Measurements from ENCODE around the gene GPR12.

The GPR12 gene

DNA sequence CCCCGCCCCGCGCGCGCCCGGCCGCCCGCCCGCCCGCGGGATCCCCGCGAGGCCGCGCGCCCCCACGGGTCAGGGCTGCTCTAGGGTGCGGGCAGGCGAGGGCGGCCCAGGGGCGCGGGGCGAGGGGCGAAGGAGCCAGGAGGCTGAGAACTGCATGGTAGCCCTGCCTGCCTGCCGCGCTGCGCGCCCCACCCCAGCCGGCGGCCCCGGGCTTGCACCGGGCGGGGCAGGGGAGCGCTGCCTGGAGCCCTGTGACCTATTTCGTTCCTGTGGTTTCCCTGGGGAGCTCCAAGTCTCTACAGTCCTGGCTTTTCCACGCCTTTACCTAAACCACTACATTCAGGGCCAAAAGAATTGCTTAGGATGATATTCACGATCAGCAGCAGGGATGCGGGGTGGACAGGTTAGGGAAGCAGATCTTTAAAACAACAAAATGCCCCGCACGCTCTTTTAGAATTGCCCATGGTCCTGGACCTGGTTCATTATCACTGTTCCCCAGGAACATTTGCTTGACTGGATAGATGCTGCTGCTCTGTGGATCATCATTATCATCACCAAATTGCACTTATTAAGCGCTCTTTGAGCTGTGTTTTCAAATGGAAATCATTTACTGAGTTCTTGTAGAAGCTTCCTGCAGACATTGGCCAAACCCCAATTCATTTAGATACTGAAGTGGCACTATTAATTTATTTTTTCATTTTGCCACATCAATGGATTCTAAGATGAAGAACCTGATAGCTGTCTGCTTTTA is 421 bp upstream of the GPR12 start:
- DNase-seq (ENCODE audit: low spot score), result no peak
- no peak overlapping the region for H3K27ac Mint-ChIP-seq
- no peaks in the 10 kb centered on the region for H3K4me1 Mint-ChIP-seq (ENCODE audit: low read depth)
- H3K4me3 Mint-ChIP-seq, result no peak overlapping the region
- H3K36me3 Mint-ChIP-seq (ENCODE audit: low read depth), result no peaks in the 10 kb centered on the region
- no peaks in the 10 kb centered on the region for H3K9me3 Mint-ChIP-seq
- H3K27me3 Mint-ChIP-seq (ENCODE audit: low read depth), result peaks cover 59% of the 10 kb centered on the region

DNA sequence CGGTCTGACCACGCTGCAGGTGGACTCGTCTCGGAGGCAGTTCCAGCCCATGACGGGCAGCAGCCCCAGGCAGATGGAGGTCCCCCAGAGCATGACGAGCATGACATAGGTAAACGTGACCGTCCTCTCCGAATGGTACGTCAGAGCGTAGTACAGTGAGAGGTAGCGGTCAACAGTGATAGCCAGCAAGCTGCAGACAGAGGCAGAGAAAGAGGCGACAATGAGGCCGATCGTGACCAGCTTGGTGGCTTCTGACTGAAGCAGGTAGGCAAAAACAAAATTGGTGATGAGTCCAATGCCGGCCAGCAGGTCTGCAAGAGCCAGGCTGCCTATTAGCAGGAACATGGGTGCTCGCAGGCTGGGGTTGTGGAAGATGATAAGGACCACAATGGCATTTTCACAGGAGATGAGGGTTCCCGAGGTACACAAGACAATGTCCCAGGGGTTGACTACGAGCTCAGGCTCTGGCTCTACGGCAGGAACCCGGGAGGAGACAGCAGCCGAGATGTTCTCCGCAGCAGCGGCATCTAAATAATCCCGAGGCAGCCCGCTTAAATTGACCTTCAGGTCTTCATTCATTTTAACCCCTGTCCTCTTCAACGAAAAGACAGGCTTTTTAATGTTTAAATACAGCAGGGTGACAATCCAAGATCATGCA is 1.2 kb downstream of the GPR12 start:
- Mint-ChIP-seq H3K9me3 (no peaks in the 10 kb centered on the region), H3K27ac (no peak overlapping the region), H3K4me1 (ENCODE audit: low read depth) (no peaks in the 10 kb centered on the region), H3K4me3 (no peak overlapping the region), H3K36me3 (ENCODE audit: low read depth) (no peaks in the 10 kb centered on the region), H3K27me3 (ENCODE audit: low read depth) (peaks cover 60% of the 10 kb centered on the region)
- no peak for DNase-seq (ENCODE audit: low spot score)

DNA sequence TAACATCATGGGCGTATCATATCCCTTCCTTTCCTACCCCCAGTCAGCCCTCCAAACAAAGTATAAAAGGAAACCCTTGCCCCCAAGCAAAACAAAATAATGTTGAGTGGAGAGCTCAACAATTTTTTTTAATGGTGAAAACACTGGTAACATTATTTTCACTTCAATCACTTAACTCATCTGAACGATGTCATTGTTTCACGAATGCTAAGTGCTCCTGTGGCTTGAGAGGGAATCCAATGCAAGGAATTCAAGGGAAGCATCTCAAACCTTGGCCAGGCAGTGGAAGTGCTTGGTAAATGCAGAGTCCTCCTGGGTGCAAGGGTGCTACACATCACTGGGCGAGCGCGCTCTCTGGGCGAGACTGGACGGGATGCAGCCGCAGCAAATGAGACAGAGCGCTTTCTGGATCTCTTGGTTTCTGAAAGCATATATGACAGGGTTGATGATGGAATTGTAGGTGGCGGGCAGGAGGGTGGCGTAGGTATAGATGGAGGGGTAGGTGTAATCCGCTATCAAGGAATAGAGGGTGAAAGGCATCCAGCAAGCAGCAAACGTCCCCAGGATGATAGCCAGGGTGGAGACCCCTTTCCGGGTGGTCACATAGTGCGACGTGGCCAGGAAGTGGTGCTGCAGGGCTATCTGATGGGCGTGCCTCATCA is 2.0 kb downstream of the GPR12 start:
- H3K36me3 Mint-ChIP-seq (ENCODE audit: low read depth), result no peaks in the 10 kb centered on the region
- peaks cover 53% of the 10 kb centered on the region for H3K27me3 Mint-ChIP-seq (ENCODE audit: low read depth)
- no peak overlapping the region for H3K27ac Mint-ChIP-seq
- no peaks in the 10 kb centered on the region for H3K4me1 Mint-ChIP-seq (ENCODE audit: low read depth)
- H3K4me3 Mint-ChIP-seq, result no peak overlapping the region
- DNase-seq (ENCODE audit: low spot score), result no peak
- H3K9me3 Mint-ChIP-seq, result no peaks in the 10 kb centered on the region

DNA sequence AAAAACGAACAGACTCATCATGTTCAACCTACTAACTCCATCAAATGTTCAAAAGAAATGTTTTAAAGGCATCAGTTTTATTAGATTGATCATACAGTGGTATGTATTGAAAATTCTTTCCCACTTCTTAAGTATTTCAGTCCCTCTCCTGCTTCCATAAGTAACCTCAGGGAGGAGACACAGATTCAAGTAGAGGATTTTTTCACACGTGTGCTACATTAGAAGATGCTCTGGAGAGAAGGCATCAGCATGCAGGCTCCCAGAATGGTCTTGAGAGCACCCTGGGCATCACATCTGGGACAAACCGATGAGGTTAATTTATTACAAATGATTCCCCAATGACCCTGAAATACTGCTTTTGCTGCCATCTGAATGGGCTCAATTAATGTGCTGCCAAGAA is 3.6 kb downstream of the GPR12 start:
- Mint-ChIP-seq H3K27me3 (ENCODE audit: low read depth) (peaks cover 42% of the 10 kb centered on the region), H3K4me3 (no peak overlapping the region), H3K27ac (no peak overlapping the region), H3K36me3 (ENCODE audit: low read depth) (no peaks in the 10 kb centered on the region), H3K9me3 (no peaks in the 10 kb centered on the region), H3K4me1 (ENCODE audit: low read depth) (no peaks in the 10 kb centered on the region)
- no peak for DNase-seq (ENCODE audit: low spot score)

DNA sequence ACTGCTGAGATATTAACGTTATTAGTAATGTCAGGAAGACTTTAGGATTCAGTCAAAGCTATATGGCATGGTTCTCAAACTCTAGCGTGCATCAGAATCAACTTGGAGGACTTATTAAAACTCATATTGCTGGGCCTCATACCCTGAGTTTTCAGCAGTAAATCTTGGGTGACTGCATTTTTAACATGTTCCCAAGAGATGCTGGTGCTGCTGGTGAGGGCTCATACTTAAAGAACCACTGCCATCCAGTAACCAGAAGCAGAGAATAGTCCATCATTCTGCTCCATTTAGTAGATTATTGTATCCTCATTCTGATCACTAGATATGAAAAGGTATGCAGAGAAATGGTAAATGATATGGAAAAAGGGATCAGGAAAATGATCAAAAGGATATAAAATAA is 7.9 kb downstream of the GPR12 start:
- H3K4me1 Mint-ChIP-seq (ENCODE audit: low read depth), result no peaks in the 10 kb centered on the region

DNA sequence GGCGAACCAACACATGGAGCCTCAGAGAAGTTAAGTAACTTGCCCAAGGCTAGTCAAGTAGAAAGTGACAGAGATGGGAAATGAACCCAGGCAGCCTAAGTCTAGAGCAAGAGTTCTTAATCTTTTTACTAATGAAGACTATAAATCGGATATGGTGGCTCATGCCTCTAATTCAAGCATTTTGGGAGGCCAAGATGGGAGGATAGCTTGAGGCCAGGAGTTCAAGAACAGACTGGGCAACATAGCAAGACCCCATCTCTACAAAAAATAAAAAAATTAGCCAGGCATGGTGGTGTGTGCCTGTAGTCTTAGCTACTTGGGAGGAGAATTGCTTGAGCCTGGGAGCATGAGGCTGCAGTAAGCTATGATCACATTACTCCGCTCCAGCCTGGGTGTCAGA is 10.7 kb downstream of the GPR12 start:
- H3K27me3 Mint-ChIP-seq (ENCODE audit: low read depth), result peaks cover 17% of the 10 kb centered on the region
- H3K36me3 Mint-ChIP-seq (ENCODE audit: low read depth), result no peaks in the 10 kb centered on the region
- no peaks in the 10 kb centered on the region for H3K4me1 Mint-ChIP-seq (ENCODE audit: low read depth)
- H3K9me3 Mint-ChIP-seq, result no peaks in the 10 kb centered on the region
- H3K27ac Mint-ChIP-seq, result no peak overlapping the region
- DNase-seq (ENCODE audit: low spot score), result no peak
- no peak overlapping the region for H3K4me3 Mint-ChIP-seq

More for the DNA sequence above, 7.9 kb downstream of the GPR12 start:
- Mint-ChIP-seq H3K27ac (no peak overlapping the region), H3K9me3 (no peaks in the 10 kb centered on the region), H3K4me3 (no peak overlapping the region), H3K27me3 (ENCODE audit: low read depth) (peaks cover 14% of the 10 kb centered on the region), H3K36me3 (ENCODE audit: low read depth) (no peaks in the 10 kb centered on the region)
- DNase-seq (ENCODE audit: low spot score), result no peak

DNA sequence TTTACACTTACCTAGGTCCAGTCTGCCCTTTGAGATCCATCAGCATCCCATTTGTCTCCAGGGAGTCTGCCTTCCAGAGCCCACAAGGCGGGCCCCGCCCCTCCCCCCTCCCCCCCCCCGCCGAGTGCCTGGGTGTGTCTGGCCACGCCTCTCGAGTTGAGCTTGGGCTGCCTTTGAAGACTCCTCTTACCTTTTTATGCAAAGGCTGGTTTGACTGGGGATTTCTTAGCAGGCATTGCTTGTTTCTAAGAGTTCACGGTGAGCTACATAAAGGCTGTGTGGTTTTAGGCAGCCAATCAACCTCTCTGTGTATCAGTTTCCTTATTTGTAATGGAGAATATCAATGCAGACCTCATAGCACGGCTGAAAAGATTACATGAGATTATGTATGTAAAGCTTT is 11.3 kb downstream of the GPR12 start:
- DNase-seq (ENCODE audit: low spot score), result no peak
- no peaks in the 10 kb centered on the region for H3K9me3 Mint-ChIP-seq
- H3K36me3 Mint-ChIP-seq (ENCODE audit: low read depth), result no peaks in the 10 kb centered on the region
- H3K4me1 Mint-ChIP-seq (ENCODE audit: low read depth), result no peaks in the 10 kb centered on the region
- H3K27ac Mint-ChIP-seq, result no peak overlapping the region
- H3K4me3 Mint-ChIP-seq, result no peak overlapping the region
- H3K27me3 Mint-ChIP-seq (ENCODE audit: low read depth), result peaks cover 20% of the 10 kb centered on the region

DNA sequence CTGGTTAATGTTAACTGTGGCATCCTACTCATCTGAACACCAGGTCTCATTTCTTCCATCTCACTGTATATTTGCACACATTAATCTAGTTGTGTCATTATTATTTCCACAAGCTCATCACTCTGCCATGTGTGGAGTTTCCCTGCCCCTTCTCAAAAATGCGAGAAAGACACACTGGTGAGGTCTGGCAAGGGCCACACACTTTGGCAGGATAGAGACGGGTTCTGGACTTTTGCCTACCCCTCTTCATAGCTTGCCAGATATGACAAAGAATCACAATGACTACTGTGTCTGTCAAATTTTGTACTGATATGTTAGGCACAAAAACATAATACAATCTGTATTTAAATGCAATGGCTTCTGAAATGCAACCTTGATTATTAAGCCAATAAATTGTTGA is 12.9 kb downstream of the GPR12 start:
- H3K36me3 Mint-ChIP-seq (ENCODE audit: low read depth), result no peaks in the 10 kb centered on the region
- H3K27ac Mint-ChIP-seq, result no peak overlapping the region
- H3K4me1 Mint-ChIP-seq (ENCODE audit: low read depth), result no peaks in the 10 kb centered on the region
- no peak overlapping the region for H3K4me3 Mint-ChIP-seq
- H3K9me3 Mint-ChIP-seq, result no peaks in the 10 kb centered on the region
- DNase-seq (ENCODE audit: low spot score), result no peak
- peaks cover 25% of the 10 kb centered on the region for H3K27me3 Mint-ChIP-seq (ENCODE audit: low read depth)

DNA sequence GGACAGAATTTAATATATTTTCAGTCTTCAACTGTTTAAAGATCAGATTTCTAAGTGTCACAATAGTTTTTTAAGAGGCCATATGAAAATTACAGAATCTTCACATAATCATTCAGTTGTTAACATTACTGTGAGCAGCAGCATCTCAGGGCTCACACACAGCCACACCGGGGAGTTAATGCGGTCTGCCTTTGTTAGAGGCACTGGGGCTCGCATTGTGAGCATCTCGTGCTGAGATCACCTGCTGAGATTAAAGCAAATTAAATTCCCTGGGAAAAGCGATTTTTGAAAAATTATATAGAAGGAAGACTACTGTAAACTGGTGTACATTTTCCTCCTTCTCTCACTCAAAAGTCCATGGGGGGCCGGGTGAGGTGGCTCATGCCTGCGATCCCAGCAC is 16.6 kb downstream of the GPR12 start:
- H3K27ac Mint-ChIP-seq, result no peak overlapping the region
- no peak for DNase-seq (ENCODE audit: low spot score)
- H3K36me3 Mint-ChIP-seq (ENCODE audit: low read depth), result no peaks in the 10 kb centered on the region
- H3K4me1 Mint-ChIP-seq (ENCODE audit: low read depth), result no peaks in the 10 kb centered on the region
- H3K27me3 Mint-ChIP-seq (ENCODE audit: low read depth), result peaks cover 19% of the 10 kb centered on the region
- peaks cover 6% of the 10 kb centered on the region for H3K9me3 Mint-ChIP-seq
- no peak overlapping the region for H3K4me3 Mint-ChIP-seq

DNA sequence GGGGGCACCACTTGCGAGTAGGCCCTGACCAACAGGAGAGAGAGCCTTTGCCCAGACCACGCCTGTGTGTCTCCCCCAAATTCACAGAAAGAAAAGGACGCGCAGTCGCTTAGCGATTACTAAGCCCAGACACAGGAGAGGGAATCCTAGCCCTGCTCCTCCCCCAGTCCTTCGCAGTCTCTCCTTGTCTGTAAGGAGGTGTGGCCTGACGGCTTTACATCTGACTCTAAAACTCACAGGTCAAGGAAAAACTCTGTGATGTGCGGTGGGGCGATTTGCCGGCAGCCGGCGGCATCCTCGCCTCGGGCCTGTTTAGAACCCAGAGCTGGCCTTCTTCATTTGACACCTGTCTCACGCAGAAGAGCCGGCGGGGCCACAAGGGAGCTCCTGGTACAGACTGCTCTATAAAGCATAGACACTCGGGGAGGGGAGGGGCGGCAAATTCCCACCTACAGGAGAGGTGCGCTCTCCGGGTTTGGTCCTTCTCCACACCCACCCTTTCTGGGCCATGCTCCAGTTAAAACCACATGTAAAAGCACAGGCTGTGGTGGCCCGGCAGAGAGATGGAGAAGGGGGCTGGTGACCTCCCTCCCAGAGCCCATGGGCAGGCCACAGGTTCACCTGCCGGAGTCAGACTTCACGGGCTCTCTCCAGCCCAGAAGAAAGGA is 17.8 kb downstream of the GPR12 start:
- DNase-seq (ENCODE audit: low spot score), result no peak
- no peak overlapping the region for H3K27ac Mint-ChIP-seq
- H3K9me3 Mint-ChIP-seq, result peaks cover 12% of the 10 kb centered on the region
- no peaks in the 10 kb centered on the region for H3K4me1 Mint-ChIP-seq (ENCODE audit: low read depth)
- H3K4me3 Mint-ChIP-seq, result no peak overlapping the region
- no peaks in the 10 kb centered on the region for H3K36me3 Mint-ChIP-seq (ENCODE audit: low read depth)
- H3K27me3 Mint-ChIP-seq (ENCODE audit: low read depth), result peaks cover 19% of the 10 kb centered on the region

DNA sequence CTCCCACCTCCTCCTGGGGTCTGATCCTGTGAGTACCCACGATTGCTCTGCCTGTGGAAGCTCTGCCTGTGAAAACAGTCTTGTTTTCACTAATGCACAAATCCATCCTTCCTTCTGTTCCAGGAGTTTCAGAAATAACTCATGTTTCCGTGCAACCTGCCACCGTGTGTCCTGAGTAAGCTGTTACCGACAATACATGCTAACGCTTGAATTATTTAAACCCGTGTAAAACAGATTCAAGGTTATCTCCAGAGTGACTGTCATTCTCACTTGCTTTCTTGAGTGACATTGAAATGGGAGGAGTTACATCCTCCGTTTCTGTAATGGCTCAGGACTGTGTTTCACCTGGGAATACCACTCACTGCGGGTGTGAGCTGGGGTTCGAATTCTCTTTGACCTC is 24.9 kb downstream of the GPR12 start:
- H3K4me1 Mint-ChIP-seq (ENCODE audit: low read depth), result no peaks in the 10 kb centered on the region
- H3K4me3 Mint-ChIP-seq, result no peak overlapping the region
- H3K9me3 Mint-ChIP-seq, result peaks cover 17% of the 10 kb centered on the region
- H3K27me3 Mint-ChIP-seq (ENCODE audit: low read depth), result peaks cover 2% of the 10 kb centered on the region
- no peak overlapping the region for H3K27ac Mint-ChIP-seq
- H3K36me3 Mint-ChIP-seq (ENCODE audit: low read depth), result no peaks in the 10 kb centered on the region
- DNase-seq (ENCODE audit: low spot score), result no peak

DNA sequence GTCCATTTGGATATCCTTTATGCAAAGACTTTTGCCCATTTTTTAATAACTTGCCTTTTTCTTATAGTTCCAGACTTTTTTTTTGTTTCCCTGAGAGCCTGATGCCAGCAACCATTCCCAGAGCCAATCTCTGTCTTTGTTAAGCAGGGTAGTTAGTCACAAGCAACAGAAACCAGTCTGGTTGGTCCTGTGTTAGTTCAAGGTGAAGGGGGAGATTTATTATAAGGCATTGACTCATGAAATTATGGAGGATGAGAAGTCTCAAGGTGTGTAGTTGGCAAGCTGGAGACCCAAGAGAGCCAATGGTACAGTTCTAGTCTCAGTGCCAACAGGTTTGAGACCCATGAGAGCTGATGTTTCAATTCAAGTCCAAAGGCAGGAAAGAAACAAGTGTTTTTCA is 33.0 kb downstream of the GPR12 start:
- H3K27ac Mint-ChIP-seq, result no peak overlapping the region
- no peak overlapping the region for H3K4me3 Mint-ChIP-seq
- no peaks in the 10 kb centered on the region for H3K27me3 Mint-ChIP-seq (ENCODE audit: low read depth)
- no peaks in the 10 kb centered on the region for H3K36me3 Mint-ChIP-seq (ENCODE audit: low read depth)
- no peak for DNase-seq (ENCODE audit: low spot score)
- peaks cover 3% of the 10 kb centered on the region for H3K9me3 Mint-ChIP-seq
- H3K4me1 Mint-ChIP-seq (ENCODE audit: low read depth), result no peaks in the 10 kb centered on the region

DNA sequence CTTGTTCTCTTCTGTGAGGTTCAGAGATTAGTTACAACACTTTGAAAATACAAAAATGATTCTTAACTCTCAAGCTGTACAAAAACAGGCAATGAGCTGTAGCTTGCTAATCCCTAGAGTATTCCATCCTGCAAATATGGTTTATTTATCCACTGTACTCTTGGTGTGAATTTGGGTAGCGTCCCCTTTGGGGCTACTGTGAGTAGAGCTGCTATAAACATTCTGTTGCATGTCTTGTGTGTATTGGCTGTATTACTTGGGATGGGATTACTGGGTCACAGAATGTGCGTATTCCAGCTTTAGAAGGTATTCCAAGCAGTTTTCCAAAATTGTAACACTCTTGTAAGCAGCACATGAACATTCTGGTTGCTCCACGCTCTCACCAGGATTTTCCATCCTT is 33.5 kb downstream of the GPR12 start:
- H3K4me1 Mint-ChIP-seq (ENCODE audit: low read depth), result peaks cover 2% of the 10 kb centered on the region
- H3K4me3 Mint-ChIP-seq, result no peak overlapping the region
- no peak overlapping the region for H3K27ac Mint-ChIP-seq
- H3K36me3 Mint-ChIP-seq (ENCODE audit: low read depth), result no peaks in the 10 kb centered on the region
- no peak for DNase-seq (ENCODE audit: low spot score)
- H3K9me3 Mint-ChIP-seq, result peaks cover 3% of the 10 kb centered on the region
- H3K27me3 Mint-ChIP-seq (ENCODE audit: low read depth), result no peaks in the 10 kb centered on the region

DNA sequence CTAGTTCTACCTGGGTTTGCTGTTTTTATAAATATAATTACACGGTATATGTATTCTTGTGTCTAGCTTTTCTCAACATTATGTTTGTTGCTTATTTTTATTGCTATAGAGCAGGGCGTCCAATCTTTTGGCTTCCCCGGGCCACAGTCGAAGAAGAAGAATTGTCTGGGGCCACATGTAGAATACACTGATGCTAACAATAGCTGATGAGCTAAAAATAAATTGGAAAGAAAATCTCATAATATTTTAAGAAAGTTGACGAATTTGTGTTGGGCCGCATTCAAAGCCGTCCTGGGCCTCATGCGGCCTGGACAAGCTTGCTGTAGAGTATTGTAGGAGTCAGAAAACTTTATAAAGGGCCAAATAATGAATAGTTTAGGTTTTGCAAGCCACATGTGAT is 33.9 kb downstream of the GPR12 start:
- H3K9me3 Mint-ChIP-seq, result peaks cover 3% of the 10 kb centered on the region
- DNase-seq (ENCODE audit: low spot score), result no peak

More for the DNA sequence above, 33.9 kb downstream of the GPR12 start:
- Mint-ChIP-seq H3K36me3 (ENCODE audit: low read depth) (no peaks in the 10 kb centered on the region), H3K4me3 (no peak overlapping the region), H3K4me1 (ENCODE audit: low read depth) (peaks cover 3% of the 10 kb centered on the region), H3K27me3 (ENCODE audit: low read depth) (no peaks in the 10 kb centered on the region), H3K27ac (no peak overlapping the region)
